ENCODE results near the gene SIL1. TPM values are rescaled to one million over a fixed set of nuclear protein-coding genes. Genes with fewer than 3 reads are reported as not detected.

SIL1 gene
- total and polyA plus RNA-seq, 2 of the 4 experiments (the other 2 are of a cell fraction), result 56.1 to 66.0 TPM

DNA sequence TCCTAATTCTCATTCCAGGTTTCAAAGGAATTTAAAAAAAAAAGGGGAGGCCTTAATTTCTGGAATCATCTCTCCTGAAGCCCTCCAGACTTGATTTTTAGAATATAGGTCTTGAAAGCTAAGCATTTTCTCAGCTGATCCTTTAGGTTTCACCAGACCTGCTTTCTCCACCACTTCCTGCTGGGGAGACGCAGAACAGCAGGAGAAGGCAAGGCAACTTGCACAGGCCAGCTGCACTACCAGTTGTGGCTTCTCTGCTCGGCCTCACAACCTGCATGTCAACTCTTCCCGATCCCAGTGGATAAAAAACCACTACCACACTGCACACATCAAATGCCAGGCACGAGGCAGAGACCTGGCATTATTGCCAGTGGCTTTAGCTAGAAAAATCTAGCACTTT is 119.8 kb downstream of the SIL1 start:
- Histone ChIP-seq H2BK120ac (ENCODE audit: low read depth, low read length) (no peak overlapping the region), H3K27ac (ENCODE audit: insufficient read depth, low read length) (no peak overlapping the region), H3K23ac (ENCODE audit: low read depth, low read length) (no peak overlapping the region), H4K91ac (ENCODE audit: insufficient read depth, low read depth, low read length) (no peak overlapping the region), H3K4ac (ENCODE audit: low read depth, low read length) (no peak overlapping the region), H3K79me1 (ENCODE audit: low read depth in 1 of 2, low read length in 2 of 2) (peaks cover 0 to 16% of the 10 kb centered on the region in 2 experiments; a peak in 2 of 4 replicates), H2BK5ac (ENCODE audit: low read depth, low read length, poor library complexity, severe bottlenecking) (no peak overlapping the region), H4K20me1 (ENCODE audit: insufficient read depth, low read length) (no peaks in the 10 kb centered on the region; the same call in 1 of the 2 replicates), H3K9me1 (ENCODE audit: insufficient read depth, low read length) (peaks cover 3% of the 10 kb centered on the region), H4K8ac (ENCODE audit: low read depth in 2 of 2, low read length in 2 of 2) (no peak overlapping the region), H4K5ac (ENCODE audit: low read depth, low read length) (no peak overlapping the region), H3K4me3 (ENCODE audit: insufficient read depth, low read depth, low read length) (no peak overlapping the region), H2AK5ac (ENCODE audit: low read depth, low read length) (no peak overlapping the region), H3K36me3 (ENCODE audit: control insufficient read depth, insufficient read depth, low read length) (no peaks in the 10 kb centered on the region), H3K18ac (ENCODE audit: low read depth, low read length) (no peak overlapping the region), H2BK20ac (ENCODE audit: low read depth, low read length) (no peak overlapping the region), H3K4me1 (ENCODE audit: control insufficient read depth, insufficient read depth, low read length) (0 out of 2 replicates have a peak, but pooled peaks cover 1% of the 10 kb centered on the region), H3K27me3 (ENCODE audit: control insufficient read depth, insufficient read depth, low read length) (no peaks in the 10 kb centered on the region), H3K9me3 (ENCODE audit: control insufficient read depth, insufficient read depth, low read length) (no peaks in the 10 kb centered on the region), H2AK9ac (replicated peaks; ENCODE audit: low read depth, low read length, poor library complexity) (no peak overlapping the region), H3K9ac (ENCODE audit: low read depth, low read length) (no peak overlapping the region), H3K56ac (ENCODE audit: extremely low read depth, insufficient read depth, low read length) (no peak overlapping the region), H2BK15ac (ENCODE audit: low read depth, low read length) (no peak overlapping the region), H3K4me2 (ENCODE audit: low read depth, low read length) (no peak overlapping the region), H3K14ac (replicated peaks; ENCODE audit: low read depth, low read length) (no peak overlapping the region), H2AFZ (replicated peaks; ENCODE audit: low read length, poor library complexity) (no peak overlapping the region)
- WGBS, 2 experiments (ENCODE audit: extremely low coverage in 2 of 2, insufficient read length in 1 of 2), result 90% methylated on average over 2 of the region's 4 CpGs; no CpG with 5 or more reads in 1 of the 2 experiments
- CTCF ChIA-PET, result no interaction called here
- dilution Hi-C loops (cut with HindIII; ENCODE audit: low sequenced_read_pairs, unreplicated experiment), result no loop called here
- in situ Hi-C loops (cut with MboI; ENCODE audit: low sequenced_read_pairs), result no loop called here
- DNase-seq (no peak), ATAC-seq (ENCODE audit: low read depth) (no peak)
- TF ChIP-seq SMC3 (IDR thresholded peaks at IDR 0.05; ENCODE audit: low read depth, low read length) (no peak), MAFK (IDR thresholded peaks at IDR 0.05; ENCODE audit: low read depth, low read length) (no peak), NFE2L2 (IDR thresholded peaks at IDR 0.05; ENCODE audit: low read depth, low read length) (no peak), POLR2A (IDR thresholded peaks at IDR 0.05; ENCODE audit: low read depth, low read length) (no peak)
- TF ChIP-seq, protein P1, sequence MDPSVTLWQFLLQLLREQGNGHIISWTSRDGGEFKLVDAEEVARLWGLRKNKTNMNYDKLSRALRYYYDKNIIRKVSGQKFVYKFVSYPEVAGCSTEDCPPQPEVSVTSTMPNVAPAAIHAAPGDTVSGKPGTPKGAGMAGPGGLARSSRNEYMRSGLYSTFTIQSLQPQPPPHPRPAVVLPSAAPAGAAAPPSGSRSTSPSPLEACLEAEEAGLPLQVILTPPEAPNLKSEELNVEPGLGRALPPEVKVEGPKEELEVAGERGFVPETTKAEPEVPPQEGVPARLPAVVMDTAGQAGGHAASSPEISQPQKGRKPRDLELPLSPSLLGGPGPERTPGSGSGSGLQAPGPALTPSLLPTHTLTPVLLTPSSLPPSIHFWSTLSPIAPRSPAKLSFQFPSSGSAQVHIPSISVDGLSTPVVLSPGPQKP (IDR thresholded peaks at IDR 0.05; ENCODE audit: borderline replicate concordance, low read depth, low read length), result no peak
- intact Hi-C loops (cut with micrococcal nuclease), result no loop called here
- POLR2A ChIA-PET (ENCODE audit: unreplicated experiment), result no interaction called here
- no TSS peak for BruUV-seq (replicated peaks)
